HCT116 (cell line): ENCODE results near the gene ZBTB5. TPM values are rescaled to one million over a fixed set of nuclear protein-coding genes. Genes with fewer than 3 reads are reported as not detected.

Experiments used
- ATAC-seq: fragments of 200-7000 bp; cut with Tn5 transposase; 2 replicates; pipeline ENCODE4 v1.9.1; 2020; ENCODE audit warnings: mild to moderate bottlenecking, moderate library complexity
- BruUV-seq: library from RNA; stranded (reverse); fragments of 400-500 nt; replicated peaks from 2 replicates; lab custom pipeline; 2021; lab: Mats Ljungman, UMichigan
- CTCF ChIA-PET: fragments of 300-600 bp; sonication (Branson Sonifier 250); formaldehyde crosslinking; loops from one replicate; lab custom pipeline; 2021; ENCODE audit warnings: antibody characterized with exemption; lab: Charles Lee
- POLR2A ChIA-PET: fragments of 300-600, 350-600 bp; sonication (Branson Sonifier 250); formaldehyde crosslinking; loops from one replicate; lab custom pipeline; 2021; ENCODE audit warnings: antibody characterized with exemption; lab: Charles Lee
- RAD21 ChIA-PET, 2 experiments: fragments of 300-600 bp; sonication (Branson Sonifier 250); formaldehyde crosslinking; loops; one replicate each; lab custom pipeline; 2023; ENCODE audit warnings: low total read pairs in 2 of 2; ENCODE audit not compliant: uncharacterized antibody in 2 of 2, unreplicated experiment in 2 of 2, low non-redundant PET in 1 of 2; lab: Charles Lee
- DNase-seq: peaks from one replicate; pipeline ENCODE4 v3.0.0-alpha.2; 2010; ENCODE audit warnings: low read depth, low spot score
- H2AFZ ChIP-seq: fragments of 200-600 bp; shearing (Covaris generic), sonication (generic); 2 replicates; pipeline ENCODE4 v1.6.1; 2017; ENCODE audit warnings: low read depth, mixed run types, mixed read lengths, antibody characterized with exemption, low read length; ENCODE audit not compliant: poor library complexity, severe bottlenecking
- H3K27ac ChIP-seq: 2 replicates; pipeline ENCODE4 v1.5.1; 2012; ENCODE audit warnings: low read depth, low read length
- H3K27me3 ChIP-seq: fragments of 200-600 bp; sonication (generic); 2 replicates; pipeline ENCODE4 v1.6.1; 2016; ENCODE audit warnings: mixed run types, low read length, mixed read lengths; ENCODE audit not compliant: insufficient read depth
- H3K36me3 ChIP-seq, 2 experiments: fragments of 200-500 bp in 1 of 2; fragments of 200-600 bp in 1 of 2; sonication (Bioruptor generic) in 1 of 2; sonication (generic) in 1 of 2; 2 replicates each; pipeline versions ENCODE4 v1.5.1 to v1.6.1; 2014 to 2016; ENCODE audit warnings: low read length in 2 of 2, inconsistent platforms in 1 of 2, mixed read lengths in 1 of 2, mixed run types in 1 of 2; ENCODE audit not compliant: insufficient read depth in 2 of 2, control insufficient read depth in 1 of 2
- H3K4me1 ChIP-seq, 2 experiments: fragments of 200-600 bp in 1 of 2; sonication (generic) in 1 of 2; 2 replicates each; pipeline versions ENCODE4 v1.5.1 to v1.6.1; 2012 to 2017; ENCODE audit warnings: low read length in 2 of 2, inconsistent platforms in 1 of 2, mild to moderate bottlenecking in 1 of 2, mixed read lengths in 1 of 2, mixed run types in 1 of 2, moderate library complexity in 1 of 2; ENCODE audit not compliant: insufficient read depth in 2 of 2, control insufficient read depth in 1 of 2
- H3K4me2 ChIP-seq: fragments of 200-600 bp; sonication (generic); 2 replicates; pipeline ENCODE4 v1.6.1; 2017; ENCODE audit warnings: mixed run types, low read length, mixed read lengths
- H3K4me3 ChIP-seq, 2 experiments: fragments of 200-600 bp in 1 of 2; sonication (generic) in 1 of 2; replicated peaks in 1 of 2; 2 replicates each; pipeline ENCODE4 v1.5.1; 2011 to 2016; ENCODE audit warnings: low read length in 2 of 2, control low read depth in 1 of 2, low read depth in 1 of 2, mild to moderate bottlenecking in 1 of 2, mixed read lengths in 1 of 2, mixed run types in 1 of 2
- H3K79me2 ChIP-seq: fragments of 200-600 bp; sonication (generic); 2 replicates; pipeline ENCODE4 v1.6.1; 2017; ENCODE audit warnings: mild to moderate bottlenecking, mixed run types, low read length, moderate library complexity, mixed read lengths; ENCODE audit not compliant: insufficient read depth
- H3K9ac ChIP-seq: fragments of 200-600 bp; sonication (generic); 2 replicates; pipeline ENCODE4 v1.6.1; 2016; ENCODE audit warnings: low read length, mixed read lengths
- H3K9me2 ChIP-seq: fragments of 200-600 bp; sonication (generic), shearing (Covaris generic); 2 replicates; pipeline ENCODE4 v1.6.1; 2017; ENCODE audit warnings: mixed run types, mild to moderate bottlenecking, moderate library complexity; ENCODE audit not compliant: insufficient read depth
- H3K9me3 ChIP-seq, 2 experiments: fragments of 200-500 bp in 1 of 2; fragments of 200-600 bp in 1 of 2; sonication (Bioruptor generic) in 1 of 2; sonication (generic) in 1 of 2; 2 replicates each; pipeline ENCODE4 v1.6.1; 2014 to 2017; ENCODE audit warnings: low read length in 2 of 2, mixed read lengths in 2 of 2, inconsistent platforms in 1 of 2, low read depth in 1 of 2, mild to moderate bottlenecking in 1 of 2, mixed run types in 1 of 2, moderate library complexity in 1 of 2; ENCODE audit not compliant: control insufficient read depth in 1 of 2, insufficient read depth in 1 of 2
- H4K20me1 ChIP-seq: fragments of 200-600 bp; sonication (generic), shearing (Covaris generic); 2 replicates; pipeline ENCODE4 v1.6.1; 2017; ENCODE audit warnings: mixed run types, mild to moderate bottlenecking, moderate library complexity; ENCODE audit not compliant: insufficient read depth
- ATF3 ChIP-seq: IDR thresholded peaks from 2 replicates; pipeline ENCODE4 v1.6.1; 2012
- CBX3 ChIP-seq: IDR thresholded peaks from 2 replicates; pipeline ENCODE4 v1.6.1; 2012; ENCODE audit warnings: low read depth
- CEBPB ChIP-seq: IDR thresholded peaks from 2 replicates; pipeline ENCODE4 v1.6.1; 2012; ENCODE audit warnings: low read depth
- CTCF ChIP-seq, 3 experiments: fragments of 200-600 bp in 1 of 3; sonication (generic) in 1 of 3; IDR thresholded peaks in 2 of 3; conservative IDR thresholded peaks in 1 of 3; 2 replicates each; pipeline ENCODE4 v1.5.1; 2012 to 2017; ENCODE audit warnings: low read depth in 2 of 3, low read length in 2 of 3, antibody characterized with exemption in 1 of 3, borderline replicate concordance in 1 of 3, control low read depth in 1 of 3, mild to moderate bottlenecking in 1 of 3, mixed read lengths in 1 of 3, mixed run types in 1 of 3, moderate library complexity in 1 of 3; ENCODE audit not compliant: insufficient read depth in 1 of 3
- ELF1 ChIP-seq: IDR thresholded peaks from 2 replicates; pipeline ENCODE4 v1.6.1; 2012; ENCODE audit warnings: low read depth, borderline replicate concordance
- EZH2 ChIP-seq: fragments of 200-600 bp; sonication (generic); IDR thresholded peaks from 2 replicates; pipeline ENCODE4 v1.6.1; 2017; ENCODE audit warnings: antibody characterized with exemption, mixed run types
- EZH2phosphoT487 ChIP-seq: fragments of 200-600 bp; IDR thresholded peaks from 2 replicates; pipeline ENCODE4 v1.6.1; 2018; ENCODE audit warnings: antibody characterized with exemption, borderline replicate concordance
- FOSL1 ChIP-seq: IDR thresholded peaks from 2 replicates; pipeline ENCODE4 v1.6.1; 2012; ENCODE audit warnings: low read depth
- JUND ChIP-seq: IDR thresholded peaks from 2 replicates; pipeline ENCODE4 v1.6.1; 2012
- MAX ChIP-seq: IDR thresholded peaks from 2 replicates; pipeline ENCODE4 v1.6.1; 2012
- SIN3A ChIP-seq: IDR thresholded peaks from 2 replicates; pipeline ENCODE4 v1.6.1; 2012; ENCODE audit warnings: low read depth
- SP1 ChIP-seq: IDR thresholded peaks from 2 replicates; pipeline ENCODE4 v1.6.1; 2012; ENCODE audit warnings: low read depth
- SRF ChIP-seq: IDR thresholded peaks from 2 replicates; pipeline ENCODE4 v1.6.1; 2012; ENCODE audit warnings: low read depth
- TCF7L2 ChIP-seq: IDR thresholded peaks from 2 replicates; pipeline ENCODE4 v1.7.0; 2011; ENCODE audit warnings: borderline replicate concordance, inconsistent platforms; ENCODE audit not compliant: insufficient read depth, insufficient read length; ENCODE audit errors: extremely low read depth
- ZBTB33 ChIP-seq: IDR thresholded peaks from 2 replicates; pipeline ENCODE4 v1.6.1; 2011; ENCODE audit warnings: mild to moderate bottlenecking, low read length, moderate library complexity; ENCODE audit not compliant: insufficient replicate concordance; ENCODE audit errors: extremely low read depth
- ZFX ChIP-seq: fragments of 450-650 bp; IDR thresholded peaks from 2 replicates; pipeline ENCODE4 v1.6.1; 2017
- ZNF274 ChIP-seq: fragments of 200-500 bp; sonication (Bioruptor generic); IDR thresholded peaks from 2 replicates; pipeline ENCODE4 v1.6.1; 2014; ENCODE audit warnings: mild to moderate bottlenecking, low read depth, low read length, inconsistent platforms
- intact Hi-C: fragments of 100-400 bp; cut with micrococcal nuclease; formaldehyde crosslinking; loops from 2 replicates; pipeline ENCODE4 v1.10.0; 2022
- total RNA-seq: library from RNA; stranded (reverse); gene quantifications from one replicate; pipeline ENCODE4 v1.2.1, GENCODE V29; 2021; ENCODE audit not compliant: unreplicated experiment

ZBTB5 gene
- total RNA-seq, 1 experiment from 2014 or later, result 22.3 TPM

- no peaks in the 10 kb centered on the region for H3K9me3 ChIP-seq
- RAD21 ChIA-PET, result no interaction called here
- POLR2A ChIA-PET, result interaction anchor here (1.2 to 1.4 kb wide), 2 partner anchors 10 to 21 kb away, joined by 3 to 5 read pairs; partner anchors contain the start of gene ZBTB5
- DNase-seq (no peak), ATAC-seq (no peak)
- intact Hi-C loops, result loop anchor here (5.0 to 10.0 kb wide), 5 partner anchors 99 to 909 kb away; partner anchors contain the start of gene ALDH1B1
- TF ChIP-seq ZFX (no peak), CTCF (IDR thresholded peaks at IDR 0.05 in 2 of 3, conservative IDR thresholded peaks at IDR 0.05 in 1 of 3; ENCODE audit: borderline replicate concordance in 1 of 3, insufficient read depth in 1 of 3, low read depth in 2 of 3, low read length in 2 of 3) (no peak), EZH2phosphoT487 (no peak), CEBPB (no peak), MAX (no peak), CBX3 (no peak), ATF3 (no peak), JUND (no peak), FOSL1 (no peak), SRF (no peak), ZBTB33 (no peak), TCF7L2 (no peak), SP1 (no peak), ELF1 (no peak), ZNF274 (no peak), EZH2 (no peak), SIN3A (no peak; the same call in 1 of the 2 replicates)
- no peaks in the 10 kb centered on the region for H3K9me2 ChIP-seq
- peaks cover 12 to 36% of the 10 kb centered on the region in 2 experiments; a peak in 3 of 4 replicates for H3K36me3 ChIP-seq
- peak overlapping the region; percentile 92 to 100 for H3K4me3 ChIP-seq
- CTCF ChIA-PET, result no interaction called here
- H3K27ac ChIP-seq, result peak overlapping the region; percentile 63
- peaks cover 52% of the 10 kb centered on the region for H3K79me2 ChIP-seq
- peak overlapping the region; percentile 100 for H3K4me2 ChIP-seq
- H3K4me1 ChIP-seq, result peaks cover 12 to 39% of the 10 kb centered on the region in 2 experiments
- BruUV-seq, result no TSS peak
- H4K20me1 ChIP-seq, result peaks cover 4% of the 10 kb centered on the region; the same call in 1 of the 2 replicates
- peak overlapping the region; percentile 96 for H3K9ac ChIP-seq
- no peak overlapping the region for H2AFZ ChIP-seq
- no peaks in the 10 kb centered on the region for H3K27me3 ChIP-seq
These were observed 21.0 kb upstream of the ZBTB5 start for GRCh38 chr9:37486256-37486615.
